HEK293 (cell line): ENCODE data around the gene ZSCAN2.

Experiments
- CTCF ChIA-PET: fragments of 350-600 bp; formaldehyde crosslinking; extraction: SDS; loops from one replicate; lab custom pipeline; 2021; ENCODE audit warnings: antibody characterized with exemption; lab: Yijun Ruan, JAX
- POLR2A ChIA-PET: fragments of 300-600 bp; formaldehyde crosslinking; extraction: SDS; loops from one replicate; lab custom pipeline; 2020; ENCODE audit warnings: antibody characterized with exemption, inconsistent platforms; lab: Yijun Ruan, JAX
- H3K27ac ChIP-seq: fragments of 200-500 bp; sonication (Bioruptor generic); 2 replicates; pipeline ENCODE4 v1.5.1; 2014; ENCODE audit warnings: low read depth, low read length, control low read depth, inconsistent platforms; ENCODE audit errors: extremely low read depth
- H3K36me3 ChIP-seq, 2 experiments: fragments of 200-500 bp in 1 of 2; sonication (Bioruptor generic) in 1 of 2; 1 replicate in 1 of 2; 2 replicates in 1 of 2; pipeline ENCODE4 v1.5.1; 2014 to 2017; ENCODE audit warnings: inconsistent platforms in 2 of 2, low read length in 2 of 2; ENCODE audit not compliant: control insufficient read depth in 2 of 2, insufficient read depth in 1 of 2
- H3K4me1 ChIP-seq: fragments of 200-500 bp; sonication (Bioruptor generic); 2 replicates; pipeline ENCODE4 v1.5.1; 2014; ENCODE audit warnings: mild to moderate bottlenecking, low read length, inconsistent platforms; ENCODE audit not compliant: control insufficient read depth, insufficient read depth
- H3K4me3 ChIP-seq: 2 replicates; pipeline ENCODE4 v1.5.1; 2011; ENCODE audit warnings: low read depth, mild to moderate bottlenecking, control low read depth, low read length, moderate library complexity
- H3K9me3 ChIP-seq: fragments of 200-500 bp; sonication (Bioruptor generic); 2 replicates; pipeline ENCODE4 v1.5.1; 2014; ENCODE audit warnings: low read depth, low read length, inconsistent platforms; ENCODE audit not compliant: control insufficient read depth, insufficient read depth
- GLI2 ChIP-seq: fragments of 450-650 bp; formaldehyde crosslinking; IDR thresholded peaks from 2 replicates; pipeline ENCODE4; 2017; ENCODE audit warnings: missing biosample characterization, missing genetic modification characterization, low read depth, borderline replicate concordance
- MZF1 ChIP-seq: fragments of 450-650 bp; formaldehyde crosslinking; IDR thresholded peaks from 2 replicates; pipeline ENCODE4 v1.5.1; 2017; ENCODE audit warnings: missing biosample characterization, missing genetic modification characterization, borderline replicate concordance
- PRDM10 ChIP-seq: fragments of 450-650 bp; formaldehyde crosslinking; IDR thresholded peaks from 2 replicates; pipeline ENCODE4 v1.5.1; 2016; ENCODE audit warnings: missing biosample characterization, missing genetic modification characterization
- ZIC2 ChIP-seq: fragments of 450-650 bp; formaldehyde crosslinking; IDR thresholded peaks from 2 replicates; pipeline ENCODE4 v1.5.1; 2016; ENCODE audit warnings: missing biosample characterization, missing genetic modification characterization
- ZNF394 ChIP-seq: fragments of 450-650 bp; formaldehyde crosslinking; IDR thresholded peaks from 2 replicates; pipeline ENCODE4 v1.5.1; 2016; ENCODE audit warnings: missing biosample characterization, missing genetic modification characterization, mild to moderate bottlenecking, moderate library complexity, borderline replicate concordance
- ZNF843 ChIP-seq: fragments of 450-650 bp; formaldehyde crosslinking; IDR thresholded peaks from 2 replicates; pipeline ENCODE4 v1.5.1; 2016; ENCODE audit warnings: missing biosample characterization, missing genetic modification characterization

Gene ZSCAN2

GRCh38 chr15:84668221-84668982 is 67.6 kb downstream of the ZSCAN2 start:
- ChIA-PET POLR2A (no interaction called here), CTCF (interaction anchor here (1.0 kb wide), 1 partner anchor 12 kb away, joined by 3 read pairs; no protein-coding TSS in a partner anchor)
- no peak overlapping the region for H3K27ac ChIP-seq
- H3K9me3 ChIP-seq: no peaks in the 10 kb centered on the region
- H3K4me3 ChIP-seq: no peak overlapping the region
- peaks cover 26 to 62% of the 10 kb centered on the region in 2 experiments for H3K36me3 ChIP-seq
- TF ChIP-seq PRDM10: peak; percentile 60
- TF ChIP-seq GLI2 (tag by site-specific recombination): no peak
- TF ChIP-seq, all 188 proteins: peak for 1
- no peaks in the 10 kb centered on the region for H3K4me1 ChIP-seq

- peaks cover 28 to 69% of the 10 kb centered on the region in 2 experiments for H3K36me3 ChIP-seq
- CTCF ChIA-PET: interaction anchor here (0.8 to 1.0 kb wide), 2 partner anchors 11 to 70 kb away, joined by 3 to 4 read pairs; no protein-coding TSS in a partner anchor
- no peak for TF ChIP-seq MZF1 (tag by site-specific recombination)
- TF ChIP-seq, all 188 proteins: peak for 0
- POLR2A ChIA-PET: interaction anchor here (0.6 kb wide), 1 partner anchor 78 kb away, joined by 3 read pairs; no protein-coding TSS in a partner anchor
- Histone ChIP-seq H3K4me3 (no peak overlapping the region), H3K27ac (no peak overlapping the region), H3K4me1 (no peaks in the 10 kb centered on the region), H3K9me3 (no peaks in the 10 kb centered on the region)
Measured at GRCh38 chr15:84669726-84670125, 68.9 kb downstream of the ZSCAN2 start.

- Histone ChIP-seq H3K4me1 (no peaks in the 10 kb centered on the region), H3K4me3 (no peak overlapping the region), H3K9me3 (no peaks in the 10 kb centered on the region), H3K36me3 (peaks cover 30 to 66% of the 10 kb centered on the region in 2 experiments), H3K27ac (no peak overlapping the region)
- CTCF ChIA-PET: interaction anchor here (1.2 to 2.0 kb wide), 2 partner anchors 12 to 16 kb away, joined by 3 to 9 read pairs; partner anchors contain the start of gene NMB
- POLR2A ChIA-PET: interaction anchor here (0.9 kb wide), 1 partner anchor 17 kb away, joined by 3 read pairs; the partner anchor contains the start of gene WDR73
- TF ChIP-seq ZNF843 (tag by site-specific recombination) (no peak), ZNF394 (tag by site-specific recombination) (no peak), ZIC2 (tag by site-specific recombination) (no peak)
Measured at GRCh38 chr15:84671211-84671610, 70.4 kb downstream of the ZSCAN2 start.
